Thymus (tissue), 11 donors: ENCODE data around the gene RANBP10. TPM values are rescaled to one million over a fixed set of nuclear protein-coding genes. Genes with fewer than 3 reads are reported as not detected.
"Not testable (repeated sequence)": the region's sequence is repeated elsewhere in the genome, so short reads cannot be mapped to it uniquely, and the experiment has no call there.

Experiments
- DNase-seq, 9 donors: peaks; one replicate each; pipeline ENCODE4 v3.0.0-alpha.2; 2013; ENCODE audit warnings: low spot score in 9 of 9, low read depth in 6 of 9, missing footprints in 1 of 9
- H3K27ac ChIP-seq, 2 donors: one replicate each; pipeline ENCODE4 v1.5.1; 2013; ENCODE audit warnings: control low read depth in 1 of 2, low read depth in 1 of 2, low read length in 1 of 2, mild to moderate bottlenecking in 1 of 2, moderate library complexity in 1 of 2
- H3K27me3 ChIP-seq, 2 donors: one replicate each; pipeline ENCODE4 v1.5.1; 2013; ENCODE audit warnings: low read length in 1 of 2; ENCODE audit not compliant: control insufficient read depth in 2 of 2, insufficient read depth in 1 of 2
- H3K36me3 ChIP-seq, 2 donors: one replicate each; pipeline ENCODE4 v1.5.1; 2013; ENCODE audit warnings: low read length in 1 of 2, mild to moderate bottlenecking in 1 of 2, moderate library complexity in 1 of 2; ENCODE audit not compliant: control insufficient read depth in 2 of 2, insufficient read depth in 2 of 2
- H3K4me1 ChIP-seq, 2 donors: one replicate each; pipeline ENCODE4 v1.5.1; 2013; ENCODE audit warnings: low read length in 2 of 2; ENCODE audit not compliant: control insufficient read depth in 2 of 2, insufficient read depth in 2 of 2
- H3K4me3 ChIP-seq, 2 donors: one replicate each; pipeline ENCODE4 v1.5.1; 2013; ENCODE audit warnings: low read length in 2 of 2, control low read depth in 1 of 2, mild to moderate bottlenecking in 1 of 2
- H3K9me3 ChIP-seq, 2 donors: one replicate each; pipeline ENCODE4 v1.5.1; 2013; ENCODE audit warnings: low read length in 1 of 2, mild to moderate bottlenecking in 1 of 2; ENCODE audit not compliant: control insufficient read depth in 2 of 2, insufficient read depth in 1 of 2
- WGBS: extraction: QIAGEN DNeasy Blood & Tissue Kit; methylation state at CpG from one replicate; pipeline ENCODE4 v1.1.7; 2013; 5-methylcytosine and 5-hydroxymethylcytosine counted together
- polyA plus RNA-seq: library from polyadenylated mRNA; stranded (reverse); fragments of 200-250 nt; gene quantifications from one replicate; pipeline ENCODE4 v1.2.3, GENCODE V29; 2013
- total RNA-seq: library from RNA; stranded (reverse); fragments of 120-200 nt; gene quantifications from one replicate; pipeline ENCODE4 v1.2.4, GENCODE V29; 2013
- donor health status: healthy.

RANBP10 gene
- total and polyA plus RNA-seq, 2 donors: 3.7 to 10.7 TPM

DNA sequence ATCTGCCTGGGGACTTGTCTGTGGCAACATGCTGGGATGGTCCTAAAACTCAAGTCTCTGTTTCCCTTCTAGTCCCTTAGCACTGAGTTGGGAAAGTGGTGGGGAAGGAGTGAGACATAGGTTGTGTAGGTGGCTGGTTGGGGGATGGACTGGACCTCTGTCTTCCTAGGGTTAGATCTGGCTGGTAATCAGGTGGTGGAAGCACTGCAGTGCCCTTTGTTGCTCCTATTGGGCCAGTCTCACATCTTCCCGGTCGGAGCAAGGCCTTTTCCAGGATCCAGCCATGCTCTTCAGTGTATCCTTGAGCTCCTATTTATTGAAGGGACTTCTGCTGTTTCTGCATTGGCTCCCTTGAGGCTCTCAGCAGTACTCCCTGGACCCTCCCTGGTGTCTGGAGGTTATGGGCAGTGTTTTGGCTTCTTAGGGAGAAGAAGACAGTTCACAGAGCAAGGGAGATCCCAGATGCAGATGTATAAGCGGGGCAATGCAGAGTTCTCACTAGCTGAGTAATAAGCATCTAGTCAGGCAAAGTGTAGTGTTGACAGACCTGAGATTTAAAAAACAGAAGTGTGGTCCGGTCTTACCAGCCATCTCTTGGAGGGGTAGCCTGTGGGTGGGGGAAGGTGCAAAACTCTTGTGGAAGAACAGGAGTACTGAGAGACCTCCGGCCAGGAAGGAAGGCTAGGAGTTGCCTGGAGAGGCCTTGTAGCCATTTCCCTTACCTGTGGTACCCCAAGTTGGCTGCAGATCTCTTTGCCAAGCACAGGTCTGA lies 39.1 kb upstream of the RANBP10 start:
- Histone ChIP-seq H3K4me3 (peak overlapping the region; percentile 86 to 94), H3K36me3 (peaks cover 0 to 3% of the 10 kb centered on the region in 2 donors), H3K27ac (peak overlapping the region; percentile 52 to 97), H3K9me3 (peaks cover 0 to 9% of the 10 kb centered on the region in 2 donors), H3K4me1 (peaks cover 32 to 61% of the 10 kb centered on the region in 2 donors), H3K27me3 (no peaks in the 10 kb centered on the region)
- 88% methylated on average over 5 of the region's 5 CpGs for WGBS
- no peak for DNase-seq

DNA sequence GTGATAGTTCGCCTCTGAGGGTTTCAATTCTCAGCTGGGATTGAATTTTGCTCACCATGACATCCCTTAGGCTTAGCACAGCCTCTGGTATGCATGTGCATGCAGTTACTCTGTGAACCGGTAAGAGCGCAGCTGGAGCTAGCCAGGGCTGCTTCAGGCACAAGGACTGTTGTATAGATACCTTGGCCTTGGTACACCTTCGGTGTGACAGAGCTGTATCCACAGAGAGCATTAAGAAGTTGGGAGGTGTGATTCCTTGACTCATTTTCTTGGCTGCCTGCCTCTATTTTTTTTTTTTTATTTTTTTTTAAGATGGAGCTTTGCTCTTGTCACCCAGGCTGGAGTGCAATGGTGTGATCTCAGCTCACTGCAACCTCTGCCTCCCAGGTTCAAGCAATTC lies 38.1 kb upstream of the RANBP10 start:
- no peaks in the 10 kb centered on the region for H3K27me3 ChIP-seq
- H3K4me3 ChIP-seq: no peak overlapping the region
- H3K9me3 ChIP-seq: peaks cover 0 to 9% of the 10 kb centered on the region in 2 donors
- peaks cover 0 to 3% of the 10 kb centered on the region in 2 donors for H3K36me3 ChIP-seq
- DNase-seq: no peak
- H3K4me1 ChIP-seq: peaks cover 32 to 61% of the 10 kb centered on the region in 2 donors
- no peak overlapping the region for H3K27ac ChIP-seq
- WGBS: 94% methylated on average over 4 of the region's 4 CpGs

DNA sequence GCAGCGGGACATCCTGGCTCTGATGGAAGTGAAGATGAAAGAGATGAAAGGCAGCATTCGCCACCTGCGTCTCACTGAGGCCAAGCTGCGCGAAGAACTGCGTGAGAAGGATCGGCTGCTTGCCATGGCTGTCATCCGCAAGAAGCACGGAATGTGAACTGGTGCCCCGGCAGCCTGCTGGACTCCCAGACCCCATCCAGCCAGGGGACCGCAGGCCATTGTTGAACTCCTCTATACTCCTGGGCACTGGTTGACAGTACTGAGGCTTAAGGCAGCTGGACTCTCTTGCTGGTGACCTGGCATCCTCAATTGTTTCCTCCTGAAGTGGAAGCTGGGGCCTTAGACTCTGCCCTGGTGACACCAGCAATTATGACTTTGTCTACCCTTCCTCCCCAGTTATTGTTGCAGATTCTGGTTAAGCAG lies 37.0 kb upstream of the RANBP10 start:
- Histone ChIP-seq H3K27me3 (no peaks in the 10 kb centered on the region), H3K4me1 (peaks cover 32 to 55% of the 10 kb centered on the region in 2 donors), H3K9me3 (peaks cover 0 to 9% of the 10 kb centered on the region in 2 donors), H3K36me3 (peaks cover 0 to 3% of the 10 kb centered on the region in 2 donors), H3K27ac (peak overlapping the region; percentile 95 to 97), H3K4me3 (peak overlapping the region; percentile 73 to 76)
- DNase-seq: peak in 5 of 9 donors; percentile 56 to 85 (median 65)
- 16% methylated on average over 11 of the region's 11 CpGs for WGBS

DNA sequence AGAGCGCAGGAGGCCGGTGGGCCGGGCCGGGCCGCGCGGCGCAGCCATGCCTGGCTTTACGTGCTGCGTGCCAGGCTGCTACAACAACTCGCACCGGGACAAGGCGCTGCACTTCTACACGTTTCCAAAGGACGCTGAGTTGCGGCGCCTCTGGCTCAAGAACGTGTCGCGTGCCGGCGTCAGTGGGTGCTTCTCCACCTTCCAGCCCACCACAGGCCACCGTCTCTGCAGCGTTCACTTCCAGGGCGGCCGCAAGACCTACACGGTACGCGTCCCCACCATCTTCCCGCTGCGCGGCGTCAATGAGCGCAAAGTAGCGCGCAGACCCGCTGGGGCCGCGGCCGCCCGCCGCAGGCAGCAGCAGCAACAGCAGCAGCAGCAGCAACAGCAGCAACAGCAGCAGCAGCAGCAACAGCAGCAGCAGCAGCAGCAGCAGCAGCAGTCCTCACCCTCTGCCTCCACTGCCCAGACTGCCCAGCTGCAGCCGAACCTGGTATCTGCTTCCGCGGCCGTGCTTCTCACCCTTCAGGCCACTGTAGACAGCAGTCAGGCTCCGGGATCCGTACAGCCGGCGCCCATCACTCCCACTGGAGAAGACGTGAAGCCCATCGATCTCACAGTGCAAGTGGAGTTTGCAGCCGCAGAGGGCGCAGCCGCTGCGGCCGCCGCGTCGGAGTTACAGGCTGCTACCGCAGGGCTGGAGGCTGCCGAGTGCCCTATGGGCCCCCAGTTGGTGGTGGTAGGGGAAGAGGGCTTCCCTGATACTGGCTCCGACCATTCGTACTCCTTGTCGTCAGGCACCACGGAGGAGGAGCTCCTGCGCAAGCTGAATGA lies 36.4 kb upstream of the RANBP10 start:
- Histone ChIP-seq H3K4me3 (peak overlapping the region; percentile 73 to 76), H3K27ac (peak overlapping the region; percentile 95 to 97), H3K27me3 (no peaks in the 10 kb centered on the region), H3K4me1 (peaks cover 27 to 49% of the 10 kb centered on the region in 2 donors), H3K9me3 (peaks cover 0 to 9% of the 10 kb centered on the region in 2 donors), H3K36me3 (peaks cover 0 to 3% of the 10 kb centered on the region in 2 donors)
- peak in 8 of 9 donors; percentile 39 to 73 (median 60) for DNase-seq
- WGBS: under 1% methylated on average over 67 of the region's 67 CpGs

DNA sequence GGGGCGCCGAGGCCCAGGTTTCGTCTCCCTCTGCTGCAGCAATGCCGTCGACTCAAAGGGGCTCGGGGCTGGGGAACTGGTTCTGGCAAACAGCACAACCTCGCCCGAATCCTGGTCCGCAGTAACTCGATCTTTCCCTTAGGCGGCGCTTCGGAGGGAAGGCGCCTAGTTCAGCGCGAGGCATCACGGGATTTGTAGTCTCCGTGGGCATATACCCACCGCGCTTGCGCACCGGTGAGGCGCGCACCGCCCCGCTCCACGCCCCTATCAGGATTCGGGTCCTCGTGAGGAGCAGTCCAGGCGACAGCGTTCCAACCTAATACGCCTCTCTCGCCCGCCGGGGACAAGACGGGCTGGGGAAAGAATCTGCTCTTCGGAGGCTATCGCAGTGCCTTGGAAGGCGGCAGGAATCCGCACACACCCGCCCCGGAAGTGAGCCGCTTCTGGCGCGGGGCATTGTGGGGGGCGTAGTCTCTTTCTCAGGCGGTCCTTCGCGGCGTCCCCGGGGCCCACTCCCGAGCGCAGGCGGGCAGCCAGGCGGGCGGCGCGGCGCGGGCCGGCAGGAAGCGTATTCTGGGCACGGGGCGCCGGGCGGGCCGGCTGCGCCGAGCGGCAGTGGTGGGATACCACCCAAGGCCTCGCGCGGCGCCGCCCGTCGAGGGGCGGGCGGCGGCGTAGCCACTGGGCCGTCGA lies 35.6 kb upstream of the RANBP10 start, which contains the start of gene THAP11:
THAP11 (plus strand) TSS at position 505 of the 693 bp plus-strand sequence. CDS start 235 bp downstream, outside the sequence.
- peak within 1 kb of the TSS; percentile 76 to 77 for H3K4me3 ChIP-seq
- peak within 1 kb of the TSS; percentile 95 to 97 for H3K27ac ChIP-seq
- peaks cover 0 to 3% of the 10 kb centered on the region in 2 donors for H3K36me3 ChIP-seq
- peaks cover 0 to 4% of the 10 kb centered on the region in 2 donors for H3K9me3 ChIP-seq
- peaks cover 24 to 44% of the 10 kb centered on the region in 2 donors for H3K4me1 ChIP-seq
- WGBS: under 1% methylated on average over 83 of the region's 83 CpGs
- DNase-seq: peak; percentile 91 to 99 (median 97)
- no peaks in the 10 kb centered on the region for H3K27me3 ChIP-seq

DNA sequence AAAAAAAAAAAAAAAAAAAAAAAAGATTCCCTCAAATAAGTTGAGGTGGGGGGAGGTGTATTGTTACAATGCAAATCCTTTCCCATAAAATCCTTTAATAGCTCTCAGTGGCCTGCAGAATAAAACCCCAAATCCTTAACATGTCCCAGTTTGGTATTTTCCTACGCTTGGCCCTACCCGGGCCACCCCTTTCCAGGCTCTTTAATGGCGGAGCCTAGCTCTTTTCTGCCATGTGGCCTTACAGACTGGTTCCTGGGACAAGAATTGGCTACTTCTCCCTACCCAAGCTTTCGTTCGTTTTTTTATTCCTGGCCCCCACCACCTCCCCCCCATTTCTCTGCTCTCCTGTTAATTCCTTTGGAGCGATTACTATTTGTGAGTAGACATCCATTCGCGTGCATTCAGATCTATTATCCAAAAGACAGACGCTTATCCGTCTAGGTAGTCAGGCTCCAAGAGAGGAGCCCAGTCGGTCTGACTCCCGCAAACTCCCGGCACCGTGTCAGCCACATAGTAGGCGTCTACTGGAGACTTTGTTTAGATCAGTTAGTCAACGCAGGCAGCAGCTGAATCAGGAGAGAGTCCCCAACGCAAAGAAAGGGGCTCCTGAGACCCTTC lies 34.9 kb upstream of the RANBP10 start:
- DNase-seq: no peak
- 77% methylated on average over 17 of the region's 17 CpGs for WGBS
- H3K4me3 ChIP-seq: peak overlapping the region; percentile 76 to 77
- H3K4me1 ChIP-seq: peaks cover 24 to 43% of the 10 kb centered on the region in 2 donors
- peaks cover 0 to 3% of the 10 kb centered on the region in 2 donors for H3K9me3 ChIP-seq
- H3K27ac ChIP-seq: peak overlapping the region; percentile 67 to 93
- no peaks in the 10 kb centered on the region for H3K27me3 ChIP-seq
- peaks cover 0 to 3% of the 10 kb centered on the region in 2 donors for H3K36me3 ChIP-seq

DNA sequence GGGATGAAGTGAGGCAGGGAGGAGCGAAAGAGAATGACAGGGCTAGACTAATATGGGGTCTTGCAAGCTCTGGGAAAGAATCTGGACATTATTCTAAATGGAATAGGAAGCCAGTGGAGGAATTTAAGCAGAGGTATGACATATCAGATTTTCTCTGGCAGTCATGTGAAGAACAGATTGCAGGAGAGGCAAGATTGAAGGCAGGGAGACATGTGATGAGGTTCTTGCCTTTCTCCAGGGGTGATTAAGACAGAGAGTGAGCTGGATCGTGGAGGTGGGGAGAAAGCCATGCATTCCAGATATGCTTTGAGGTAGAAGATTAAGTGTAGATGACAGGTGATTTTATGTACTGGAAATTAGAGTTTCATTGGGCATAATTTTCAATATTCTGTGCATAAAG lies 31.5 kb upstream of the RANBP10 start:
- DNase-seq: no peak
- Histone ChIP-seq H3K4me3 (no peak overlapping the region), H3K4me1 (peaks cover 9 to 19% of the 10 kb centered on the region in 2 donors), H3K9me3 (no peaks in the 10 kb centered on the region), H3K27me3 (no peaks in the 10 kb centered on the region), H3K27ac (no peak overlapping the region), H3K36me3 (no peaks in the 10 kb centered on the region)
- WGBS: 95% methylated on average over 2 of the region's 2 CpGs

DNA sequence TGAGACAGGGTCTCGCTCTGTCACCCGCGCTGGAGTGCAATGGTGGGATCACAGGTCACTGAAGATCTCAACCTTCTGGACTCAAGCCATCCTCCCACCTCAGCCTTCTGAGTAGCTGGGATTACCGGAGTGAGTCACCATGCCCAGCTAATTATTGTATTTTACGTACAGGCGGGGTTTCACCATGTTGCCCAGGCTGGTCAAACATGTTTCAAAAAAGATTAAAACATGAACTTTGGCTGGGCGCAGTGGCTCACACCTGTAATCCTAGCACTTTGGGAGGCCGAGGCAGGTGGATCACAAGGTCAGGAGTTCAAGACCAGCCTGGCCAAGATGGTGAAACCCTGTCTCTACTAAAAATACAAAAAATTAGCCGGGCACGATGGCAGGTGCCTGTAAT lies 30.8 kb upstream of the RANBP10 start:
- H3K36me3 ChIP-seq, H3K27me3 ChIP-seq, H3K9me3 ChIP-seq, DNase-seq, H3K4me3 ChIP-seq, H3K27ac ChIP-seq: not testable (repeated sequence)
- 98% methylated on average over 10 of the region's 10 CpGs for WGBS
- H3K4me1 ChIP-seq: peaks cover 12 to 21% of the 10 kb centered on the region in 2 donors
